Measurements from ENCODE around the gene HOXB3. TPM values are rescaled to one million over a fixed set of nuclear protein-coding genes. Genes with fewer than 3 reads are reported as not detected.

The HOXB3 gene
- total RNA-seq, 3 donors from 2014 or later (not counting 1 experiment from before 2014, with no cell fraction given), result 7.9 to 15.6 (median 15.3) TPM

DNA sequence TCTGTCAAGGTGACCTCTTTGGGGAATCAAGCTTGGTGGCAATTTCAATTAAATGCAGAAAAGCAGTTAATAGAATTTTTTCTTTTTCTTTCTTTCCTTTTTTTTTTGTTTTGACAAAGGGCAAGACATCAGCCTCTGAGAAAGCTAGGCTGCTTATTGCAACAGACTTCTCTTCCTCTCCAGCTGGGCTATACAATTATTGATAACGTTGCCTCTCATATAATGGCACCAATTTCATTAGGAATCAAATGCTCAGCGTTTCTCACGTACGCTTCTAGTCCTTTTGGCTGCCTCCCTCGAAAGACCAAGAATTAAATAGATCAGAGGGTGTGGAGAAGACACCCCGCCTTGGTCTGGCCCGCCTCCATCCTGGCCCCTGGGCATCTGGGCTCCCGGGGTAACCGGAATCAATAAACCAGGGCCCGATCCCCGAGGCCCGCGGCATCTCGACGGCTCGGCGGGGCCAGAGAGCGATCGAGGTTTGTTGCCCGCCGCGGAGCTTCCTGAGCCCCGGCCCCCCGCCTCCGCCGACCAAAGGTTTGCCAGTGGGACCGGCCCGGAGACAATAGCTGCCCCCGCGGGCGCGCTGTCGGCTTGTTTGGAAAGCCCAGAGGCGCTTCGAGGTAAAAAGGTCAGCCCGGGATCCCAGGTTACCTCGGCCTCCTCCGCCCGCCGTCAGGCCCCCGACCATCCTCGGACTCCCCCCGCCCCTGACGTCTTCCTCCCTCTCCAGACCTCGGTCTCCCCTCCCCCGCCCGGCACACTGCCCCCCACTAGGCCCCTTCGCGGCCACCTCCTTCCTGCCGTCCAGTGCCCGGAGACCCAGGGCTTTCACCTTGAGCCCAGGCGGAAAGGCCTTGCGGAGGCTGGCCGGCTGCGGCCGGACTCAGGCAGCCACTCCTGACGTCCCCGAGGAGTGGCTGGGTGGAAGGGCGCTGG, 63.2 kb downstream of the HOXB3 start:
- intact Hi-C loops (cut with micrococcal nuclease), result no loop called here
- no peak overlapping the region for H3K4me3 ChIP-seq (ENCODE audit: low read length)
- H3K27ac ChIP-seq (ENCODE audit: low read length), result no peak overlapping the region
- 26% methylated on average over 58 of the region's 59 CpGs for WGBS (ENCODE audit: insufficient coverage)
- H3K9me3 ChIP-seq (ENCODE audit: control insufficient read depth, insufficient read depth, low read length), result no peaks in the 10 kb centered on the region
- DNase-seq (peak in 1 of 2 donors; percentile 35), ATAC-seq (peak; percentile 21 to 75 (median 59))
- TF ChIP-seq, protein P1, sequence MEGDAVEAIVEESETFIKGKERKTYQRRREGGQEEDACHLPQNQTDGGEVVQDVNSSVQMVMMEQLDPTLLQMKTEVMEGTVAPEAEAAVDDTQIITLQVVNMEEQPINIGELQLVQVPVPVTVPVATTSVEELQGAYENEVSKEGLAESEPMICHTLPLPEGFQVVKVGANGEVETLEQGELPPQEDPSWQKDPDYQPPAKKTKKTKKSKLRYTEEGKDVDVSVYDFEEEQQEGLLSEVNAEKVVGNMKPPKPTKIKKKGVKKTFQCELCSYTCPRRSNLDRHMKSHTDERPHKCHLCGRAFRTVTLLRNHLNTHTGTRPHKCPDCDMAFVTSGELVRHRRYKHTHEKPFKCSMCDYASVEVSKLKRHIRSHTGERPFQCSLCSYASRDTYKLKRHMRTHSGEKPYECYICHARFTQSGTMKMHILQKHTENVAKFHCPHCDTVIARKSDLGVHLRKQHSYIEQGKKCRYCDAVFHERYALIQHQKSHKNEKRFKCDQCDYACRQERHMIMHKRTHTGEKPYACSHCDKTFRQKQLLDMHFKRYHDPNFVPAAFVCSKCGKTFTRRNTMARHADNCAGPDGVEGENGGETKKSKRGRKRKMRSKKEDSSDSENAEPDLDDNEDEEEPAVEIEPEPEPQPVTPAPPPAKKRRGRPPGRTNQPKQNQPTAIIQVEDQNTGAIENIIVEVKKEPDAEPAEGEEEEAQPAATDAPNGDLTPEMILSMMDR (IDR thresholded peaks at IDR 0.05), result no peak
- no peaks in the 10 kb centered on the region for H3K36me3 ChIP-seq (ENCODE audit: control insufficient read depth, insufficient read depth, low read length)
- Mint-ChIP-seq H3K4me3 (peak overlapping the region; percentile 62), H3K9me3 (no peaks in the 10 kb centered on the region), H3K4me1 (peaks cover 6 to 12% of the 10 kb centered on the region in 2 donors), H3K27me3 (ENCODE audit: low read depth in 2 of 2) (peaks cover 34 to 45% of the 10 kb centered on the region in 2 donors), H3K36me3 (no peaks in the 10 kb centered on the region), H3K27ac (no peak overlapping the region)
- H3K4me1 ChIP-seq (ENCODE audit: control insufficient read depth, insufficient read depth, low read length), result peaks cover 7% of the 10 kb centered on the region
- H3K27me3 ChIP-seq (ENCODE audit: control insufficient read depth, insufficient read depth, low read length), result peaks cover 12% of the 10 kb centered on the region

GRCh38 chr17:48523010-48523409, 67.0 kb downstream of the HOXB3 start:
- no peaks in the 10 kb centered on the region for H3K36me3 Mint-ChIP-seq
- 85% methylated on average over 5 of the region's 6 CpGs for WGBS (ENCODE audit: insufficient coverage)
- no peaks in the 10 kb centered on the region for H3K36me3 ChIP-seq (ENCODE audit: control insufficient read depth, insufficient read depth, low read length)
- ATAC-seq, result no peak
- no peak overlapping the region for H3K27ac Mint-ChIP-seq
- H3K27ac ChIP-seq (ENCODE audit: low read length), result no peak overlapping the region
- H3K27me3 ChIP-seq (ENCODE audit: control insufficient read depth, insufficient read depth, low read length), result peaks cover 12% of the 10 kb centered on the region
- no peak overlapping the region for H3K4me3 Mint-ChIP-seq
- H3K4me1 Mint-ChIP-seq, result peaks cover 6 to 12% of the 10 kb centered on the region in 2 donors
- TF ChIP-seq, protein P1 (IDR thresholded peaks at IDR 0.05), result no peak
- no peaks in the 10 kb centered on the region for H3K9me3 Mint-ChIP-seq
- DNase-seq, result no peak
- peaks cover 7% of the 10 kb centered on the region for H3K4me1 ChIP-seq (ENCODE audit: control insufficient read depth, insufficient read depth, low read length)
- intact Hi-C loops (cut with micrococcal nuclease), result no loop called here
- H3K4me3 ChIP-seq (ENCODE audit: low read length), result no peak overlapping the region
- H3K27me3 Mint-ChIP-seq (ENCODE audit: low read depth in 2 of 2), result peaks cover 41 to 49% of the 10 kb centered on the region in 2 donors
- H3K9me3 ChIP-seq (ENCODE audit: control insufficient read depth, insufficient read depth, low read length), result no peaks in the 10 kb centered on the region

DNA sequence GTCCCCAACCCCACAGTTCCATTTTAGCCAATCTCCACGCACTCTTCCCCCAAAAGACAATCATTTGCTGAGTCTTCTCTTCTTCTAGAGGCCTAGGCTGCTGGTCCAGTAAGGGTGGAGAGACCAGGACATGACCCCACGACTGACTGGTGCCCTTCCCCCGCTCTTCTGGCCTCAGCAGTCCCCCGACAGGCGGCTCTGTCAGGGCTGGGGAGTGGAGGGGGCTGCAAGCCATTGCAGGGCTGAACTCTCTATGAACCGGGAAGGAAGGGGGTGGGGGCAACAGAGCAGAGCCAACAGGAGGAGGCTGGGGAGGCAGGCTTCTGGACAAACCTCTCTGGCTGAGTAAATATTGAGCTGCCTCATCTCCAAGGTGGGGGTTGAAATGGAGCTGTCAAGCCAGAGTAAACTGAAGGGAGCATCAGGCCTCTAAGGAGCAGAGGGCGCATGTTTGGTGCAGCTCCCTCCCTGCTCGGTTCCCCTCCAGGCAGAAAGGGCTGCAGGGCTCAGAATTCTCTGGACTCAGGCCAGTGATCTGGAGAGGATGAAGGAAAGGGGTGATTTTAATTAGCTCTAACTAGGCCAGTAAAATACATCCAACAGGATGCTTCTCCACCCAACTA, 67.9 kb downstream of the HOXB3 start:
- H3K27ac ChIP-seq (ENCODE audit: low read length), result no peak overlapping the region
- intact Hi-C loops (cut with micrococcal nuclease), result no loop called here
- no peaks in the 10 kb centered on the region for H3K9me3 Mint-ChIP-seq

More for the DNA sequence above, 67.9 kb downstream of the HOXB3 start:
- no peaks in the 10 kb centered on the region for H3K36me3 Mint-ChIP-seq
- ATAC-seq, result no peak
- H3K4me3 Mint-ChIP-seq, result no peak overlapping the region
- no peaks in the 10 kb centered on the region for H3K36me3 ChIP-seq (ENCODE audit: control insufficient read depth, insufficient read depth, low read length)
- peaks cover 7% of the 10 kb centered on the region for H3K4me1 ChIP-seq (ENCODE audit: control insufficient read depth, insufficient read depth, low read length)
- TF ChIP-seq, protein P1 (IDR thresholded peaks at IDR 0.05), result no peak
- no peak for DNase-seq
- H3K4me3 ChIP-seq (ENCODE audit: low read length), result no peak overlapping the region
- H3K9me3 ChIP-seq (ENCODE audit: control insufficient read depth, insufficient read depth, low read length), result no peaks in the 10 kb centered on the region
- peaks cover 6 to 12% of the 10 kb centered on the region in 2 donors for H3K4me1 Mint-ChIP-seq
- no peak overlapping the region for H3K27ac Mint-ChIP-seq
- peaks cover 12% of the 10 kb centered on the region for H3K27me3 ChIP-seq (ENCODE audit: control insufficient read depth, insufficient read depth, low read length)
- H3K27me3 Mint-ChIP-seq (ENCODE audit: low read depth in 2 of 2), result peaks cover 48 to 52% of the 10 kb centered on the region in 2 donors
- 74% methylated on average over 8 of the region's 8 CpGs for WGBS (ENCODE audit: insufficient coverage)
